CD4-positive, alpha-beta T cell treated with Interleukin-21 for 1 hour (primary cell): ENCODE results near the gene EPB41L4B.

Source experiments
- DNase-seq: peaks from one replicate; pipeline ENCODE4 v3.0.0-alpha.2; 2020

The EPB41L4B gene

GRCh38 chr9:109319626-109320241, 1.1 kb downstream of the EPB41L4B start:
- DNase-seq, result no peak

DNA sequence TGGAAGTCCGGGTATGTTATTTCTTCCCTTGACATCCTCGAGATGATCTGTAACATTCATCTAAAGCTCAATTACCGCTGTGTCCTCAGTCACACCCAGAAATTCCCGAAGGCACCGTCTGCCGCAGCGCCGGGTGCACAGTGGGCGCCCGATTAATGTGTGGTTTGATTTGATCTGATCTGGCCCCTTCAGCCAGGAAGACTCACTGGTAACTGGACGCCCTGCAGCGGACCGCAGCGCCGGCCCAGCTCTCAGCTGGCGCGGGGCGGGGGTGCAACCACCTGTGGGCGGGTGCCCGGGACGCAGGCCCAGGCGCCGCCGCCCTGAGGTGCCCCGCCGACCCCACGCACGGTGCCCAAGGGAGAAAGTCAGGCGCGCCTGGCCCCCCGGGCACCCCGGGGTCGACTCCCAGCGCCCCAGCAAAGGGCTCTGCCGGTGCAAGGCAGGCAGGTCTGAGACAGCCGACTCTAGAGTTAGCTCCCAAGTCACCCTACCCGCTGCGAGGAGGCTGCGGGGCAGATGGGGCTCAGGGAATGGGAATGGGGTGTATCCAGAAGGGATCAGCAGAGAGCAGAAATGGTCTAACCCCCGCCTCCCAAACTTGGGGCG, 1.7 kb downstream of the EPB41L4B start:
- no peak for DNase-seq

GRCh38 chr9:109317979-109318741, 2.7 kb downstream of the EPB41L4B start:
- no peak for DNase-seq

DNA sequence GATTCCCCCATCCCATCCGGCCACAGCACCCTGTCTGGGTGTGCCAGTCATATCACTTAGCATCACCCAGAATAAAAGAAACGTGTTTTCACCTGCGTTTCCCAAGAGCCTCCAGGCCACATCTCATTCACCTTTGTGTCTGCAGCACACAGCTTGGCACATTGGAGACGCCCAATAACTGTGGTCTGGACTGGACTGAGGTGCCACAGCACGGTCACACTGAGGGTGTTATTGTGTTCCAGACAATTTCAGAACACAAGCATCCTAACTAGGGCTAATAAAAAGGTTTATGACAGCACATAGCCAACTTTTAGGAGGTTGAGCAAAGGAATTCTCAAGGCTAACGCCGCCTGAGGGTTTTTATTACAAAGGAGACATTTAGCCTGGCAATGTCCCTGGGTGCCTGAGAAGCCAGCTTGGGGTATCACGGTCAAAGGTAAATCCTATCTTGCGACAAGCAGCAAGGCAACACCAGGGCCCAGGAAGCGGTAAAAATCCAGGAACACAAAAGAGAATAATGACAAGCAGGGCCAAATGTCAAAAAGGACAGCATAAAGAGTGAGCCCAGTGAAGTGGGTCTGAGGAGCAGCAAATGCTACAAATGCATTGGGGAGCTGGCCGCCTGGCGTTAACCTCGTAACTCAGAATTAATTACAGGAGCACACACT, 3.4 kb downstream of the EPB41L4B start:
- no peak for DNase-seq

- no peak for DNase-seq
Observed at GRCh38 chr9:109316207-109316640, 4.6 kb downstream of the EPB41L4B start.

GRCh38 chr9:109315480-109316206, 5.2 kb downstream of the EPB41L4B start:
- no peak for DNase-seq

DNA sequence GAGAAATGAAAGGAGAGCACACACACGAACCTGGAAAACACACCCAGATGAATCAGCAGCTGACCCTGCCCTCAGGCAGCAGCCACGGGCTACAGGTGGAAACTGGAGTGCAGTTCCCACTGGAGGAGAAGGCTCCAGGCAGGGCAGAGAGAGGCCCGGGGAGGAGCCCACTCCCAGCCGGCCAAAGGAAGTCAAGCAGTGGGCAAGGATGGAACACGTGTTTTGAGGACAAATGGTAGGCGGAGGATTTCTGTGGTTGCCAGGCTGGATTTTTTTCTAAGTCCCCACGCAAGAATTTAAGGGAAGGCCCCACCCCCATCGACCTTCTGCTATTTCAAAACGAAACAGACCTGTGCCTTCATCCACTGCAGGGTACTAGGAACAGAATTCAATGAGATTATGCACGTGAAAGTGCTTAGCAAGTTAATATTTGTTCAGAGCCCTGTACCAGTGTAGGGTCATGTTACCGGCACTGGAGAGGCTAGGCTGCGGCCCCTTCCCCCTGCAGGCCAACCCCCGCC, 6.8 kb downstream of the EPB41L4B start:
- DNase-seq, result no peak

DNA sequence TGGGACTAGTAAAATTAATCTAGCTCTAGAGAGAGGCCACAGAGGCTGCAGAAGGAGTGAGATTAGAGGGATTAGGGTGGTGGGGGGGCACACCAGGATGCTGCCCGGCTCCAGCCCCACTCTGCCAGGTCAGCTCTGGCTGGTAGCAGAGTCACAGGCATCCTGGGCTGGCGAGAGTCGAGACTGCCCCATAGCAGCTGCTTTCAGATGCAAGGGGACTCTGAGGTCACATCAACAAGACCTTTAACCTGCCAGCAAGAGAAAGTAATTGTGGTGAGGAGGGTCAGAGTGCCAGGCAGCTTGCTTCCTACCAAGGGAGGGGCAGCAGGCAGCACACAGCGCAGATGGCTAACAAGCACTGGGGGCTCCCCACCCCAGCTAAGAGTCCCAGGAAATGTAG, 7.5 kb downstream of the EPB41L4B start:
- DNase-seq, result no peak

- no peak for DNase-seq
Observed at GRCh38 chr9:109312783-109313182, 8.1 kb downstream of the EPB41L4B start.

GRCh38 chr9:109311731-109312130, 9.1 kb downstream of the EPB41L4B start:
- no peak for DNase-seq

GRCh38 chr9:109311286-109311685, 9.6 kb downstream of the EPB41L4B start:
- no peak for DNase-seq

DNA sequence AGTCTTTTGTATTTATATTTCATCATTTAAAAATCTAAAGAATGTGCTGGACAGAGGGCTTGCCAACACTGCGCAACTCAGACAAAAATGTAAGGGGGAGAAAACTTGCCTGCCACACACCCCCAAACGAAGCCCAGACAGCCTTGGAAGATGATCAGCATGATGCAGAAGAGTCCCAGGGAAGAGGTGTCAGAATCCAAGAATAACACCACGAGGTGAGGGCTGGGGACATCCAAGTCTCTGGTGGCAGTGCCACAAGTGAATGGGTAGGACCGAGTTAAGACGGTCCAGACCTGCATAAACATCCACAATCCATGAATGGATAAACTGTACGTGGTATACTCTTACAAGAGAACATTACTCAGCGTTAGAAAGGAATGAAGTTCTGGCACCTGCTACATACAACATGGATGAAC, 10.4 kb downstream of the EPB41L4B start:
- no peak for DNase-seq

DNA sequence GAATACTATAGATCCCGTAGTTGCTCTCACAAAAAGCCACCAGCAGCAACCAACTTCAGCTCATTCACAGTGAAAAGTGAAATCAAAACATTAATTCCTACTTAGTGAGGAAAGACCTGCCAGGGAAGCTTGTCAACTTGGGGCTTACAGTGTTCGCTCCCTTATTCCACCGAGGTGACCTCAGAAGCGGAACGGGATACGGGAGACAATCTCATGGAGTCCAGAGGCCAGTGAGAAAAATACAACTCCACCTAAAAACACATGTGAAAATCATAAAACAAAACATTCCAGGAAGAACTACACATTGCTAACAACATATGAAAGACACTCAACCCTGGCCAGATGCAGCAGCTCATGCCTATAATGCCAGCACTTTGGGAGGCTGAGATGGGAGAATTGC, 11.6 kb downstream of the EPB41L4B start:
- no peak for DNase-seq

GRCh38 chr9:109307380-109308240, 13.2 kb downstream of the EPB41L4B start:
- DNase-seq, result no peak

- DNase-seq, result no peak
Observed at GRCh38 chr9:109305801-109306200, 15.1 kb downstream of the EPB41L4B start.

DNA sequence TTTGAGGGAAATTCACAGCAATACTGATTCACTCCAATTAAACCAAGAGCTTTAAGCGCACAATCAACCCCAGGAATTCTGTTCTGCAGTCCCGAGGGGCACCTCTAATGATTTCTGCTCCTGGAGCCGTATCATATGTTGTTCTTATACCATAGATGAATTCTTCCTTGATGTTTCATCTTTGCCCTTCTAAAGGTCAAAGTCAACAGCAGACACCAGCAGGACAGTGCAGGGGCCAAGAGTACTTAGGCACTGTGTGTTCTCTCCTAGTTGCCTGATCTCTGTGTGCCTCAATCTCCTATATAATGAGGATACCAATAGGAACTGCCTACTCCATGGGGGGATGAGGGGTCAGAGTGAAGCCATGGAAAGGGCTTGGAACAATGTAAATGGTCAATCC, 16.5 kb downstream of the EPB41L4B start:
- DNase-seq, result no peak

- no peak for DNase-seq
Observed at GRCh38 chr9:109303900-109304299, 17.0 kb downstream of the EPB41L4B start.

DNA sequence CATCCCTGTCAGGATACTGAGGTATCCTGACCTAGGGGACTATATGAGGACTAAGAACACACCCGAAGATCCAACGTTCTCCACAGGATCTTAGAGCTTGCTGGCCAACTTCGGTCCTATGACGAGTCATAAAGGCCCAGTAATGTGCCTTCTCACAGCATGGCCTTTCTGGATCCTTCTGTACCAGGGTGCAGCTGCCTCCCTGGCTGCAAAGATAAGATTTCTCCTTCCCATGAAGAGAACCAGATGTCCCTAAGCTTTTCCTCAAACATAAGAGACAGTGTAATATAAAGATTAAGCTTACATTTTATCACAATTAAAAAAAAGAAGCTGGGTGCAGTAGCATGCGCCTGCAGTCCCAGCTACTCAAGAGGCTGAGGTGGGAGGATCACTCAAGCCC, 18.3 kb downstream of the EPB41L4B start:
- DNase-seq, result no peak

DNA sequence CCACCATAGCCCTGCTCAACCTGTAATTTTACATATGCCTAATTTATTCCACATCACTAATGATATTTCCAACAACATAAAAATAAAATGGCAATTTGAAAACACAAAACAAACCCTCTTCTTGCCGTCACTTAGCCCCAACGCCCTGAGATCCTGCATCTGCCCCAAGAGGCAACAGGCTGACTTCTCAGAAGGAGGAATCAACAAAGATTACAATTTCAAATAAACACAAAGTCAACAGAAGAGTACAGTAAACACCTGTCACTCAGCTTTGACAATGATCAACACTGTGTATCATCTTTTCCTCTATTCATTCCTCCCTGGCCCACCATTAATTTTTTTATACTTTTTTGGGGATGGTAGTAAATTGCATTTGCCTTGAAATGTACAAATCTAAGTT, 19.8 kb downstream of the EPB41L4B start:
- DNase-seq, result no peak

DNA sequence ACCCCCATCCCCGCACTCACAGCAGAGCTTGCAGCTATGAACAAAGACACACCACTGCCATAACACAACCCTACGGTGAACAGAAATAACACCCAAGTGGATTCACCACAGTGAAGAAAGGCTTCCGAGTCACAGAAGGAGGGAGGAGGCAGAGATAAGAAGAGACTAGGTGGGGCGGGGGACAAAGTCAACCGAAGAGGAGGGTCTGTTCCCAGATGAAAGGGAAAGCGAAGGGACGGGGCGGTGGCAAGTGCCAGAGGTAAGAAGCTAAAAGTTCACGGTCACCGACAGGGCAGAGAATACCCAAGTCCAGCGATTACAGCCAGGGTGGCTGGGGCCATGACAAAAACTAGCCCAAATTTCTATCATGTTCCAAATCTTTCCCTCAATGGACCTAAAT, 21.0 kb downstream of the EPB41L4B start:
- DNase-seq, result no peak

GRCh38 chr9:109297899-109298298, 23.0 kb downstream of the EPB41L4B start:
- no peak for DNase-seq
